Astrocyte of the spinal cord (primary cell): Measurements from ENCODE around the gene PPIC.

ENCODE experiments used
- DNase-seq: peaks from one replicate; pipeline ENCODE4 v3.0.0; 2011; ENCODE audit warnings: low read depth, low spot score
- H3K4me3 ChIP-seq: 2 replicates; pipeline ENCODE4 v1.5.1; 2011; ENCODE audit warnings: low read depth, mild to moderate bottlenecking, low read length, moderate library complexity
- CTCF ChIP-seq: IDR thresholded peaks from 2 replicates; pipeline ENCODE4 v1.5.1; 2012; ENCODE audit warnings: low read depth, mild to moderate bottlenecking, low read length, inconsistent platforms
- in situ Hi-C: cut with HindIII; loops from 2 replicates; pipeline ENCODE4 v1.10.0; 2017; ENCODE audit warnings: low sequenced_read_pairs

Gene PPIC

DNA sequence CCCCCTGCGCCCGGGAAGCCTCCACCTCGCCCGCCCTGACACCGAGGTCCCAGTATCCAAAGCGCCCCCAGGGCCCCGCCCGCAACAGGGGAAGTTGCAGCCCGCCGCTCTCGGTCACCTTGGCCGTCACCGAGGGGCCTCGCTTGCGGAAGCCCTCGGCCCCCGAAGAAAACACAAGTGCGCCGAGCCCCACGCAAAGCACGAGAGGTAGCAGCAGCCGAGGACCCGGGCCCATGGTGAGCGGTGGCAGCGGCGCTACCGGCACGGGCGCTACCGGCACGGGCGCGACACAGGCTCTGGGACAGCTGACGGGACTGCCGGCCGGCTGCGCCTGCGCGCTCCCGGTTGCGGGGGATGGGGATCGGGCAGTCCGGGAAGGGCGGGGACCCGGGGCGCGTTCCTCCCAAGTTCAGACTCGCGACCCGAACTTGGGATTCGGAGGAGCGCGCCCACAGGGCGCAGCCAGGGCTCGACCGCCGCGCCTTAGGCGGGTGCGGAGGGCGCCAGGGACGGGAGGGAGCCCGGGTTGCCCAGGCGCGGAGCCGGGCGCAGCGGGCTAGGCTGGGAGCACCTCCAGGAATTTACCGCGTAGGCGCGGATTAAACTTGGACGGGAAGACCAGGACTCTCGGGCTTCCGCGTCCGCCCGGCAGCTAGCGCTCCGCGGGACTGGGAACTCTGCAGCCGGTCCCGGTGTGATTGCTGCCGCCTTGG is at the start of gene PPIC:
Gene PPIC (minus strand): TSS at position 335 of the 713 bp plus-strand sequence. CDS start 100 bp downstream, at position 235.
- peak; percentile 81 for DNase-seq
- in situ Hi-C loops = no loop called here
- peak within 1 kb of the TSS; percentile 59 for H3K4me3 ChIP-seq
- no peak for TF ChIP-seq CTCF

DNA sequence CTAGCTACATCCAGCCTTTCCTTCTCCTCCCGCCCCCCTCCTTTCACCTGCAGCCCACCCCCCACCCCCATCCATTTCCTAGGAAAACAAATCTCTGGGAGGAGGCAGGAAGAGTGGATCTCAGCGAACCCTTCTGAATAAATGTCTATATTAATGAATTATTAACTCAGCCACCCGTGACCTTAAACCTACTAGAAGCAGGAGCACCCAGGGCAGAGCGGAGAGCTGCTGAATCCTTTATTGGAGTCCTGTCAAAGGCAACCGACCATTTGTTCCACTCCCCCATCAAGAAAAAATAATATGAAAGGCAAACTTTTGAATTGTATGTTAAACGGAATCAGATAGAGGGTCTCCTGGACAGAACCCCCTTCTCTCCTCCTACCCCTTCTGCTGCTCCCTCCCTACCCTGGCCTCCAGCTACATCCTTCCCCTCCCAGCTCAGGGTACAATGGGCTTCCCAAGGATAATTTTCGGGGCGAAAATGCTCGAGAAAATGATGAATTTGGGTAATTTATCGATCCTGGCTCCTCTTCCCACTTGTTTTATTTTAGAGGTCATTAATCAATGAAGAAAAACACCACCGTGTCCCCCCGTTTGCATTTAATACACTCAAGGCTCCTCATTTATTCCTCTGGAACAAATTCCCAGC is 49.2 kb upstream of the PPIC start:
- DNase-seq = no peak
- TF ChIP-seq CTCF = no peak
- in situ Hi-C loops = no loop called here
- no peak overlapping the region for H3K4me3 ChIP-seq

- DNase-seq = no peak
- no peak overlapping the region for H3K4me3 ChIP-seq
- in situ Hi-C loops = no loop called here
Measured at GRCh38 chr5:123084730-123085605, 48.4 kb upstream of the PPIC start.

DNA sequence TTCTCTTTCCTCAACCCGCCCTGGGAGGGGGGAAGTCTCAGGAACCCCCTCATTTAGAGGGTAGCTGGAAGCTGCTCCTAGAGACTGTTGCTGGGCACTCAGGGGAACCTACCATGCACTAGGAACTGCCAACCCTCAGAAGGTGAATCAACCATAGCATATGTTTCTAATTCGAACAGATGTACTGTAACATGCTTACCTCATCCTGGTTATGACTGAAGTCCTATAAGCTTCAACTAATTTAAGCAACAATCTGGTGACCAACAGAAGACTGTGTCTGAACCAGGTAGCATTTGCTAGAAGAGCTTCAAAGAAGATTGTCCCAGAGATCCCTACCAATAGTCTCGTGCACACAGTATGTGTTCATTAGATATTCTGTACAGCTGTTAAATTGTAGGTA is 46.8 kb upstream of the PPIC start:
- H3K4me3 ChIP-seq = no peak overlapping the region
- no peak for DNase-seq
- TF ChIP-seq CTCF = no peak
- in situ Hi-C loops = no loop called here

More at GRCh38 chr5:123084730-123085605, 48.4 kb upstream of the PPIC start:
- no peak for TF ChIP-seq CTCF

DNA sequence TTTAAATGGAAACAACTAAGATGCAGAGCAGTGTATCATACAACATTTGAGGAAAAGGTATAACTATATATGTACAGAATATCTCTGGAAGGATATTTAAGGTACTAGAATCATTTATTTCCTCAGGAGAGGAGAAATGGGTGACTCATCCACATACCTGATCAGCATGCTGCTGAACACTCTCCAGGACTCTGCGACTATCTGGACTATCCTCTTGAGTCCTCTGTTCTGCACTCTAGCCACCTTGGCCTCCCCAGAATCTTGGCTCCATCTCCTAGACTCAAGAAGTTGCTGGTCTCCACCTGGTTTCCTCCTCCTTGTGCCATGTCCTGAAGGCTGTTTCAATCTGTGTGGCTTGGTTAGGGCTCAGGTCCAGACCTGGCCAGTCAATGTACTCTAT is 43.7 kb upstream of the PPIC start:
- in situ Hi-C loops = no loop called here
- no peak for TF ChIP-seq CTCF
- DNase-seq = no peak
- no peak overlapping the region for H3K4me3 ChIP-seq

- no peak overlapping the region for H3K4me3 ChIP-seq
- DNase-seq = no peak
- TF ChIP-seq CTCF = no peak
- in situ Hi-C loops = no loop called here
Measured at GRCh38 chr5:123075521-123076163, 39.1 kb upstream of the PPIC start.
